Tibial nerve (tissue), 4 donors: ENCODE data around the gene NARS2.
"Not testable (repeated sequence)": the region's sequence is repeated elsewhere in the genome, so short reads cannot be mapped to it uniquely, and the experiment has no call there.

Source experiments
- CTCF ChIP-seq, 5 experiments: fragments of 200-600 bp in 3 of 5; fragments of 450-650 bp in 2 of 5; sonication (generic) in 3 of 5; IDR thresholded peaks; one replicate each; pipeline ENCODE4 v1.5.1; 2016 to 2019; ENCODE audit warnings: antibody characterized with exemption in 5 of 5, mild to moderate bottlenecking in 3 of 5, moderate library complexity in 2 of 5
- EP300 ChIP-seq, 2 donors: sonication (generic); formaldehyde crosslinking; IDR thresholded peaks; one replicate each; pipeline ENCODE4 v1.6.1; 2017; ENCODE audit warnings: antibody characterized with exemption in 2 of 2, mild to moderate bottlenecking in 1 of 2

GRCh38 chr11:78601066-78601465 lies 26.4 kb upstream of the NARS2 start:
- TF ChIP-seq CTCF, EP300 (IDR thresholded peaks at IDR 0.05): not testable (repeated sequence)
